K562 (cell line): Measurements from ENCODE around the gene COMP. TPM values are rescaled to one million over a fixed set of nuclear protein-coding genes. Genes with fewer than 3 reads are reported as not detected.

Experiments
- polyA plus RNA-seq, 8 experiments: library from polyadenylated mRNA; depleted of rRNA in 4 of 8; stranded (reverse) in 5 of 8; unstranded in 3 of 8; fragments of >200 nt; fragmentation: Nextera tagmentation in 2 of 8; fragmentation: Illumina TruSeq in 1 of 8; extraction: Ambion mirVana in 2 of 8; extraction: Trizol in 1 of 8; gene quantifications; 2 replicates each; pipeline versions ENCODE4 v1.2.1 to v1.2.3, GENCODE V29; 2011 to 2014; ENCODE audit warnings: inconsistent platforms in 1 of 8, missing spikeins in 1 of 8
- total RNA-seq, 7 experiments: library from RNA; depleted of rRNA in 6 of 7; stranded (reverse); fragments of >200 nt in 6 of 7; fragmentation: Illumina TruSeq in 2 of 7; extraction: Trizol in 2 of 7; gene quantifications; 2 replicates each; pipeline versions ENCODE4 v1.2.1 to v1.2.3, GENCODE V29; 2011 to 2021; ENCODE audit warnings: low replicate concordance in 1 of 7

Gene COMP
- total and polyA plus RNA-seq, 9 of the 15 experiments (the other 6 are each of a cell fraction or from before 2014, with no cell fraction given): 0.07 TPM; not detected in 8

Other genes with a start within 250 kb of the COMP start
Only the 7 nearest of the 15 such genes appear.
- gene KLHL26, start 154.3 kb downstream of the COMP start, total RNA-seq (2014; rRNA removed): 2.4 and 6.7 TPM in 2 replicates
- 0.80 and 1.0 TPM in 2 replicates for gene KLHL26, start 154.3 kb downstream of the COMP start, total RNA-seq (2014; rRNA removed; fragmentation: Illumina TruSeq; extraction: Trizol)
- 1.3 and 1.8 TPM in 2 replicates for gene KLHL26, start 154.3 kb downstream of the COMP start, total RNA-seq (2015; rRNA removed; fragmentation: Illumina TruSeq; extraction: Trizol)
- gene KLHL26, start 154.3 kb downstream of the COMP start, total RNA-seq (2021): 12.7 and 13.3 TPM in 2 replicates
- gene KLHL26, start 154.3 kb downstream of the COMP start, polyA plus RNA-seq (2011; rRNA removed): 1.4 and 2.2 TPM in 2 replicates
- gene KLHL26, start 154.3 kb downstream of the COMP start, polyA plus RNA-seq (2014; fragmentation: Illumina TruSeq; extraction: Trizol): 1.9 and 3.1 TPM in 2 replicates
- gene KLHL26, start 154.3 kb downstream of the COMP start, polyA plus RNA-seq (2014; fragmentation: Nextera tagmentation; extraction: Ambion mirVana): under 1 TPM; 0.13 to 0.17 TPM
- gene KLHL26, start 154.3 kb downstream of the COMP start, polyA plus RNA-seq (2014; rRNA removed): 3.3 and 5.1 TPM in 2 replicates
- gene CRTC1, start 107.6 kb downstream of the COMP start, total RNA-seq (2014; rRNA removed): 1.5 and 1.6 TPM in 2 replicates
- 0.25 and 0.29 TPM in 2 replicates for gene CRTC1, start 107.6 kb downstream of the COMP start, total RNA-seq (2014; rRNA removed; fragmentation: Illumina TruSeq; extraction: Trizol)
- gene CRTC1, start 107.6 kb downstream of the COMP start, total RNA-seq (2015; rRNA removed; fragmentation: Illumina TruSeq; extraction: Trizol): 0.83 and 1.3 TPM in 2 replicates
- gene CRTC1, start 107.6 kb downstream of the COMP start, total RNA-seq (2021): 3.8 and 4.3 TPM in 2 replicates
- gene CRTC1, start 107.6 kb downstream of the COMP start, polyA plus RNA-seq (2011; rRNA removed): 0.36 and 0.47 TPM in 2 replicates
- 1.2 and 1.7 TPM in 2 replicates for gene CRTC1, start 107.6 kb downstream of the COMP start, polyA plus RNA-seq (2014; fragmentation: Illumina TruSeq; extraction: Trizol)
- gene CRTC1, start 107.6 kb downstream of the COMP start, polyA plus RNA-seq (2014; fragmentation: Nextera tagmentation; extraction: Ambion mirVana): not detected
- 1.8 and 2.1 TPM in 2 replicates for gene CRTC1, start 107.6 kb downstream of the COMP start, polyA plus RNA-seq (2014; rRNA removed)
- gene UPF1, start 40.7 kb upstream of the COMP start, total RNA-seq (2014; rRNA removed): 59.6 and 66.0 TPM in 2 replicates
- gene UPF1, start 40.7 kb upstream of the COMP start, total RNA-seq (2014; rRNA removed; fragmentation: Illumina TruSeq; extraction: Trizol): 24.6 and 27.9 TPM in 2 replicates
- gene UPF1, start 40.7 kb upstream of the COMP start, total RNA-seq (2015; rRNA removed; fragmentation: Illumina TruSeq; extraction: Trizol): 27.8 and 31.1 TPM in 2 replicates
- 98.8 and 103 TPM in 2 replicates for gene UPF1, start 40.7 kb upstream of the COMP start, total RNA-seq (2021)
- gene UPF1, start 40.7 kb upstream of the COMP start, polyA plus RNA-seq (2011; rRNA removed): 21.5 and 44.9 TPM in 2 replicates
- gene UPF1, start 40.7 kb upstream of the COMP start, polyA plus RNA-seq (2014; fragmentation: Illumina TruSeq; extraction: Trizol): 47.1 and 49.1 TPM in 2 replicates
- gene UPF1, start 40.7 kb upstream of the COMP start, polyA plus RNA-seq (2014; fragmentation: Nextera tagmentation; extraction: Ambion mirVana): under 1 TPM; 0.34 to 0.71 TPM
- gene UPF1, start 40.7 kb upstream of the COMP start, polyA plus RNA-seq (2014; rRNA removed): 36.5 and 40.7 TPM in 2 replicates
- gene CERS1, start 104.9 kb upstream of the COMP start, total RNA-seq (2014; rRNA removed): 0.86 TPM in 2 replicates
- 0.13 and 0.33 TPM in 2 replicates for gene CERS1, start 104.9 kb upstream of the COMP start, total RNA-seq (2014; rRNA removed; fragmentation: Illumina TruSeq; extraction: Trizol)
- gene CERS1, start 104.9 kb upstream of the COMP start, total RNA-seq (2015; rRNA removed; fragmentation: Illumina TruSeq; extraction: Trizol): 0.43 and 1.4 TPM in 2 replicates
- 1.5 and 1.7 TPM in 2 replicates for gene CERS1, start 104.9 kb upstream of the COMP start, total RNA-seq (2021)
- gene CERS1, start 104.9 kb upstream of the COMP start, polyA plus RNA-seq (2011; rRNA removed): 1.5 and 3.8 TPM in 2 replicates
- 0.80 and 1.7 TPM in 2 replicates for gene CERS1, start 104.9 kb upstream of the COMP start, polyA plus RNA-seq (2014; fragmentation: Illumina TruSeq; extraction: Trizol)
- not detected for gene CERS1, start 104.9 kb upstream of the COMP start, polyA plus RNA-seq (2014; fragmentation: Nextera tagmentation; extraction: Ambion mirVana)
- 1.1 TPM in 2 replicates for gene CERS1, start 104.9 kb upstream of the COMP start, polyA plus RNA-seq (2014; rRNA removed)
- gene COPE, start 128.1 kb upstream of the COMP start, total RNA-seq (2014; rRNA removed): 239 and 305 TPM in 2 replicates
- gene COPE, start 128.1 kb upstream of the COMP start, total RNA-seq (2014; rRNA removed; fragmentation: Illumina TruSeq; extraction: Trizol): 19.2 and 33.2 TPM in 2 replicates
- 130 and 147 TPM in 2 replicates for gene COPE, start 128.1 kb upstream of the COMP start, total RNA-seq (2015; rRNA removed; fragmentation: Illumina TruSeq; extraction: Trizol)
- 273 and 289 TPM in 2 replicates for gene COPE, start 128.1 kb upstream of the COMP start, total RNA-seq (2021)
- 159 and 263 TPM in 2 replicates for gene COPE, start 128.1 kb upstream of the COMP start, polyA plus RNA-seq (2011; rRNA removed)
- 50.1 and 152 TPM in 2 replicates for gene COPE, start 128.1 kb upstream of the COMP start, polyA plus RNA-seq (2014; fragmentation: Illumina TruSeq; extraction: Trizol)
- 10 to 100 TPM in 1 of 2 experiments, 1 to 10 TPM in 1; 5.8 to 18.3 TPM for gene COPE, start 128.1 kb upstream of the COMP start, polyA plus RNA-seq (2014; fragmentation: Nextera tagmentation; extraction: Ambion mirVana)
- 230 and 233 TPM in 2 replicates for gene COPE, start 128.1 kb upstream of the COMP start, polyA plus RNA-seq (2014; rRNA removed)
- 113 and 149 TPM in 2 replicates for gene DDX49, start 128.4 kb upstream of the COMP start, total RNA-seq (2014; rRNA removed)
- 26.2 and 45.7 TPM in 2 replicates for gene DDX49, start 128.4 kb upstream of the COMP start, total RNA-seq (2014; rRNA removed; fragmentation: Illumina TruSeq; extraction: Trizol)
- 51.1 and 57.8 TPM in 2 replicates for gene DDX49, start 128.4 kb upstream of the COMP start, total RNA-seq (2015; rRNA removed; fragmentation: Illumina TruSeq; extraction: Trizol)
- 78.9 and 88.6 TPM in 2 replicates for gene DDX49, start 128.4 kb upstream of the COMP start, total RNA-seq (2021)
- 35.6 and 43.2 TPM in 2 replicates for gene DDX49, start 128.4 kb upstream of the COMP start, polyA plus RNA-seq (2011; rRNA removed)
- gene DDX49, start 128.4 kb upstream of the COMP start, polyA plus RNA-seq (2014; fragmentation: Illumina TruSeq; extraction: Trizol): 33.3 and 53.3 TPM in 2 replicates
- 1 to 10 TPM; 1.1 to 6.3 TPM for gene DDX49, start 128.4 kb upstream of the COMP start, polyA plus RNA-seq (2014; fragmentation: Nextera tagmentation; extraction: Ambion mirVana)
- 61.3 and 65.9 TPM in 2 replicates for gene DDX49, start 128.4 kb upstream of the COMP start, polyA plus RNA-seq (2014; rRNA removed)
- 4.2 and 6.8 TPM in 2 replicates for gene HOMER3, start 149.9 kb upstream of the COMP start, total RNA-seq (2014; rRNA removed)
- gene HOMER3, start 149.9 kb upstream of the COMP start, total RNA-seq (2014; rRNA removed; fragmentation: Illumina TruSeq; extraction: Trizol): 1.2 and 1.3 TPM in 2 replicates
- gene HOMER3, start 149.9 kb upstream of the COMP start, total RNA-seq (2015; rRNA removed; fragmentation: Illumina TruSeq; extraction: Trizol): 1.5 and 2.7 TPM in 2 replicates
- 3.4 and 4.1 TPM in 2 replicates for gene HOMER3, start 149.9 kb upstream of the COMP start, total RNA-seq (2021)
- 5.1 and 10.3 TPM in 2 replicates for gene HOMER3, start 149.9 kb upstream of the COMP start, polyA plus RNA-seq (2011; rRNA removed)
- 2.9 and 4.7 TPM in 2 replicates for gene HOMER3, start 149.9 kb upstream of the COMP start, polyA plus RNA-seq (2014; fragmentation: Illumina TruSeq; extraction: Trizol)
- not detected for gene HOMER3, start 149.9 kb upstream of the COMP start, polyA plus RNA-seq (2014; fragmentation: Nextera tagmentation; extraction: Ambion mirVana)
- gene HOMER3, start 149.9 kb upstream of the COMP start, polyA plus RNA-seq (2014; rRNA removed): 3.7 and 6.4 TPM in 2 replicates